Motor neuron (in vitro differentiated cells): ENCODE results near the gene APPBP2. TPM values are rescaled to one million over a fixed set of nuclear protein-coding genes. Genes with fewer than 3 reads are reported as not detected.
"Not testable (repeated sequence)": the region's sequence is repeated elsewhere in the genome, so short reads cannot be mapped to it uniquely, and the experiment has no call there.

Experiments
- ATAC-seq, 8 experiments: fragments of 200-7000 bp; cut with Tn5 transposase; replicated peaks in 6 of 8; 2 replicates each; pipeline ENCODE4 v1.8.0; 2021; ENCODE audit warnings: mild to moderate bottlenecking in 8 of 8, moderate library complexity in 8 of 8
- H3K27ac ChIP-seq, 2 donors: fragments of 250-450 bp; sonication (Bioruptor Pico); 2 replicates each; pipeline ENCODE4 v1.9.0; 2021; ENCODE audit warnings: antibody characterized with exemption in 2 of 2, mild to moderate bottlenecking in 2 of 2, moderate library complexity in 1 of 2
- H3K4me1 ChIP-seq, 2 donors: fragments of 250-450 bp; sonication (Bioruptor Pico); replicated peaks in 1 of 2; 2 replicates each; pipeline ENCODE4 v1.6.1; 2021; ENCODE audit warnings: antibody characterized with exemption in 2 of 2, mild to moderate bottlenecking in 2 of 2, moderate library complexity in 1 of 2
- H3K4me3 ChIP-seq, 5 donors: fragments of 250-450 bp; sonication (Bioruptor Pico); 2 replicates each; pipeline ENCODE4 v1.9.0; 2021; ENCODE audit warnings: antibody characterized with exemption in 5 of 5, mild to moderate bottlenecking in 5 of 5, moderate library complexity in 4 of 5
- WGBS, 10 experiments: fragments of 450-650 bp; shearing (Covaris generic); methylation state at CpG; one replicate each; pipeline ENCODE4 v1.0.0; 2022; 5-methylcytosine and 5-hydroxymethylcytosine counted together
- in situ Hi-C, 9 experiments: fragments of 400-800 bp; cut with MboI; loops; one replicate each; pipeline ENCODE4 v1.15.0; 2021; ENCODE audit warnings: low sequenced_read_pairs in 9 of 9, low pct_unique_long_range_greater_than_20kb in 2 of 9; ENCODE audit not compliant: unreplicated experiment in 9 of 9
- total RNA-seq, 8 experiments: library from RNA; unstranded; fragments of 300-600 nt; gene quantifications; 2 replicates each; pipeline versions ENCODE4 v1.2.3 to v1.2.4, GENCODE V29; 2022

APPBP2 gene
- total RNA-seq, 8 experiments from 2014 or later, result 21.7 to 68.1 (median 25.5) TPM

- 53 to 100% (median 71%) methylated on average over 1 to 19 of the region's 28 CpGs; no CpG with 5 or more reads in 1 of the 10 experiments for WGBS, 10 experiments
- Histone ChIP-seq H3K4me1 (no peaks in the 10 kb centered on the region), H3K27ac (no peak overlapping the region), H3K4me3 (no peak overlapping the region)
- ATAC-seq, result peak; percentile 66 to 86 (median 78)
- in situ Hi-C loops, result loop anchor here in 5 of 9 experiments (25.0 kb wide), 2 partner anchors 198 to 298 kb away; partner anchors contain the start of gene CA4 (in 5 of the 5)
Observed at GRCh38 chr17:60435244-60436167, 90.5 kb downstream of the APPBP2 start.

DNA sequence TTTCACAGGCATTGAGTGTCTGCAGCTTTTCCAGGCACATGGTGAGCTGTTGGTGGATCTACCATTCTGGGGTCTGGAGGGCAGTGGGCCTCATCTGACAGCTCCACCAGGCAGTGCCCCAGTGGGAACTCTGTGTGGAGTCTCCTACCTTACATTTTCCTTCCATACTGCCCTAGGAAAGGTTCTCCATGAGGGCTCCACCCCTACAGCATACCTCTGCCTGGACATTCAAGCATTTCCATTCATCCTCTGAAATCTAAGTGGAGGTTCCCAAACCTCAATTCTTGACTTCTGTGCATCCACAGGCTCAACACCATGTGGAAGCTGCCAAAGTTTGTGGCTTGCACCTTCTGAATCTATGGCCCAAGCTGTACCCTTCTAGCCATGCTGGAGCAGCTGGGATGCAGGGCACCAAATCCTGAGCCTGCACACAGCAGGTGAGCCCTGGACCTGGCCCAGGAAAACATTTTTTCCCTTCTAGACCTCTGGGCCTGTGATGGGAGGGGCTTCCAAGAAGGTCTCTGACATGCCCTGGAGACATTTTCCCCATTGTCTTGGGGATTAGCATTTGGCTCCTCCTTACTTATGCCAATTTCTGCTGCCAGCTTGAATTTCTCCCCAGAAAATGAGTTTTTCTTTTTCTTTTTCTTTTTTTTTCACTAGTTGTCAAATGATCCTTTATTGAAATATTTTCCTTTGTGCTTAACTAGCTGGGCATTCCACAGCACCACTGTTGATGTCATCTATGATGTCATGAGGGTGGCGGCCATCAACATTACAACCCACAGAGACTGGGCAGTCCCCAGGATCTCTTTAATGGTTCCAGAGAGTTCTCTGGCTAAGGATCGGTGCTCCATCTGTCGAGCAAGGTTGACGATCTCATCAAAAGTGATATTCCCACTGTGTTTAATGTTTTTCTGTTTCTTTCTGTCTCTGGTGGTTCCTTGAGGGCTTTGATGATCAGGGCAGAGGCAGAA, 92.7 kb downstream of the APPBP2 start:
- in situ Hi-C loops, result loop anchor here in 5 of 9 experiments (25.0 kb wide), 2 partner anchors 196 to 296 kb away; partner anchors contain the start of gene CA4 (in 5 of the 5)
- H3K27ac ChIP-seq, ATAC-seq, H3K4me3 ChIP-seq, H3K4me1 ChIP-seq: not testable (repeated sequence)
- whole genome bisulfite sequencing, 10 experiments, result 23 to 100% (median 87%) methylated on average over 1 to 4 of the region's 4 CpGs; no CpG with 5 or more reads in 2 of the 10 experiments

DNA sequence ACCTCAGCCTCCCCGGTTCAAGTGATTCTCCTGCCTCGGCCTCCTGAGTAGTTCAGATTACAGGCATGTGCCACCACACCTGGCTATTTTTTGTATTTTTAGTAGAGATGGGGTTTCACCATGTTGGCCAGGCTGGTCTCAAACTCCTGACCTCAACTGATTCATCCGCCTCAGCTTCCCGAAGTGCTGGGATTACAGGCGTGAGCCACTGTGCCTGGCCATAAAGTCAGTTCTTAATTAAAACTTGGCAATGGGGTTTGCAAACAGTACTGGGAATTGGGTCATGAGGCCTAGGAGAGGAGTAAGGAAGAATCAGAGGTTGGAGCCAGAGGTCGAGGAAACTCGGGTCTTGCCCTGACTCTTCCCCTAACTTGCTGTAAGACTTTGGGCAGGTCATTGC, 95.5 kb downstream of the APPBP2 start:
- H3K27ac ChIP-seq, ATAC-seq, H3K4me3 ChIP-seq, H3K4me1 ChIP-seq: not testable (repeated sequence)
- 20 to 100% (median 86%) methylated on average over 1 to 7 of the region's 7 CpGs; no CpG with 5 or more reads in 2 of the 10 experiments for WGBS, 10 experiments
- in situ Hi-C loops, result loop anchor here in 5 of 9 experiments (25.0 kb wide), 2 partner anchors 193 to 293 kb away; partner anchors contain the start of gene CA4 (in 5 of the 5)

GRCh38 chr17:60428491-60428890, 97.6 kb downstream of the APPBP2 start:
- in situ Hi-C loops, result loop anchor here in 5 of 9 experiments (25.0 kb wide), 2 partner anchors 191 to 291 kb away; partner anchors contain the start of gene CA4 (in 5 of the 5)

GRCh38 chr17:60426596-60426995, 99.4 kb downstream of the APPBP2 start:
- 100% methylated on average over 1 of the region's 10 CpGs; no CpG with 5 or more reads in 9 of the 10 experiments for WGBS, 10 experiments
- in situ Hi-C loops, result loop anchor here in 5 of 9 experiments (25.0 kb wide), 2 partner anchors 189 to 289 kb away; partner anchors contain the start of gene CA4 (in 5 of the 5)
- H3K4me3 ChIP-seq, result no peak overlapping the region
- no peak for ATAC-seq
- no peaks in the 10 kb centered on the region for H3K4me1 ChIP-seq
- H3K27ac ChIP-seq, result no peak overlapping the region

More at GRCh38 chr17:60428491-60428890, 97.6 kb downstream of the APPBP2 start:
- not testable (repeated sequence) for ATAC-seq, H3K27ac ChIP-seq, H3K4me3 ChIP-seq, H3K4me1 ChIP-seq
- 52 to 100% (median 76%) methylated on average over 1 to 6 of the region's 6 CpGs for WGBS, 10 experiments

GRCh38 chr17:60425626-60426025, 100.4 kb downstream of the APPBP2 start:
- in situ Hi-C loops, result loop anchor here in 5 of 9 experiments (25.0 kb wide), 2 partner anchors 188 to 288 kb away; partner anchors contain the start of gene CA4 (in 5 of the 5)
- WGBS, 10 experiments, result 87 to 100% methylated on average over 1 to 2 of the region's 6 CpGs; no CpG with 5 or more reads in 8 of the 10 experiments

DNA sequence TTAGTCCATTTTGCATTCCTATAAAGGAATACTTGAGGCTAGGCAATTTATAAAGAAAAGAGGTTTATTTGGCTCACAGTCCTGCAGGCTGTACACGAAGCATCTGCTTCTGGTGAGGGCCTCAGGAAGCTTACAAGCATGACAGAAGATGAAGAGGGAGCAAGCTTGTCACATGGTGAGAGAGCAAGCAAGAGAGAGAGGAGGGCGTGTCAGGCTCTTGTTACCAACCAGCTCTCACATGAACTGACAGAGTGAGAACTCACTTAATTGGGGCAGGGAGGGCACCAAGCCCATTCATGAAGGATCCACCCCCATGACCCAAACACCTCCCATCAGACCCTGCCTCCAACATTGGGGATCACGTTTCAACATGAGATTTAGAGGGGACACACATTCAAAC, 102.2 kb downstream of the APPBP2 start:
- in situ Hi-C loops, result loop anchor here in 1 of 9 experiments (25.0 kb wide), 1 partner anchor 337 kb away; the partner anchor contains the start of gene HEATR6
- no peak overlapping the region for H3K4me3 ChIP-seq
- H3K27ac ChIP-seq, result no peak overlapping the region
- no peaks in the 10 kb centered on the region for H3K4me1 ChIP-seq
- WGBS, 10 experiments, result 40 to 86% (median 72%) methylated on average over 1 to 3 of the region's 3 CpGs; no CpG with 5 or more reads in 1 of the 10 experiments
- no peak for ATAC-seq

More at GRCh38 chr17:60425626-60426025, 100.4 kb downstream of the APPBP2 start:
- no peak for ATAC-seq
- H3K4me1 ChIP-seq, result no peaks in the 10 kb centered on the region
- no peak overlapping the region for H3K27ac ChIP-seq
- no peak overlapping the region for H3K4me3 ChIP-seq

DNA sequence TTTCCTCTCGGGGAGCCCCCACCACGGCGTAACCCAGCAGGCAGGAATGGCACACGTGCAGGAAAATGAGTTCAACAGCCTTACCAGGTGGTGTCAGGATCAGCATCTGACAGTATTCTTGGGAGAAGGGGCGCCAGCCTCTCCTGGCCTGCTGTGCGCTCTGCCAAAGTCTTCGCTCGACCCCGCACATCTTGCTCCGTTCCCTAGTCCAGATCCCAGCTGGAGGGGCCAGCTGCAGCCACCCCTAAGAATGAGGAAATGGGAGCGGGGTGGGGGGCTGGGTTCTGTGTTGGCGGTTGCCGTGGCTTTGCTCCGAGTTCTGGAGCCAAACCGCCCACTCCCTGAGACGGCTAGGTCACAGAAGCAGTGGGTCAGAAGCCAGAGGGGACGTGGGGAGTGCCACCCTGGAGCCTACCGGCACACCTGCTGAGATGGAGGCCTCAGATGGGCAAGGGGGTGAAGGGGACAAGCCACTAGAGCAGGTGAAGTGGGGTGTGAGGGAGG, 103.8 kb downstream of the APPBP2 start, which contains the start of gene CHCT1:
TSS of gene CHCT1 (plus strand) at position 328 of the 504 bp plus-strand sequence. CDS start at position 432, 104 bp downstream.
- Histone ChIP-seq H3K4me1 (no peaks in the 10 kb centered on the region), H3K4me3 (peak within 1 kb of the TSS in 4 of 5 donors; percentile 24 to 42 (median 36)), H3K27ac (no peak within 1 kb of the TSS)
- no peak for ATAC-seq
- 80 to 100% (median 100%) methylated on average over 1 to 7 of the region's 18 CpGs; no CpG with 5 or more reads in 5 of the 10 experiments for WGBS, 10 experiments
- in situ Hi-C loops, result loop anchor here in 1 of 9 experiments (25.0 kb wide), 1 partner anchor 335 kb away; the partner anchor contains the start of gene HEATR6

DNA sequence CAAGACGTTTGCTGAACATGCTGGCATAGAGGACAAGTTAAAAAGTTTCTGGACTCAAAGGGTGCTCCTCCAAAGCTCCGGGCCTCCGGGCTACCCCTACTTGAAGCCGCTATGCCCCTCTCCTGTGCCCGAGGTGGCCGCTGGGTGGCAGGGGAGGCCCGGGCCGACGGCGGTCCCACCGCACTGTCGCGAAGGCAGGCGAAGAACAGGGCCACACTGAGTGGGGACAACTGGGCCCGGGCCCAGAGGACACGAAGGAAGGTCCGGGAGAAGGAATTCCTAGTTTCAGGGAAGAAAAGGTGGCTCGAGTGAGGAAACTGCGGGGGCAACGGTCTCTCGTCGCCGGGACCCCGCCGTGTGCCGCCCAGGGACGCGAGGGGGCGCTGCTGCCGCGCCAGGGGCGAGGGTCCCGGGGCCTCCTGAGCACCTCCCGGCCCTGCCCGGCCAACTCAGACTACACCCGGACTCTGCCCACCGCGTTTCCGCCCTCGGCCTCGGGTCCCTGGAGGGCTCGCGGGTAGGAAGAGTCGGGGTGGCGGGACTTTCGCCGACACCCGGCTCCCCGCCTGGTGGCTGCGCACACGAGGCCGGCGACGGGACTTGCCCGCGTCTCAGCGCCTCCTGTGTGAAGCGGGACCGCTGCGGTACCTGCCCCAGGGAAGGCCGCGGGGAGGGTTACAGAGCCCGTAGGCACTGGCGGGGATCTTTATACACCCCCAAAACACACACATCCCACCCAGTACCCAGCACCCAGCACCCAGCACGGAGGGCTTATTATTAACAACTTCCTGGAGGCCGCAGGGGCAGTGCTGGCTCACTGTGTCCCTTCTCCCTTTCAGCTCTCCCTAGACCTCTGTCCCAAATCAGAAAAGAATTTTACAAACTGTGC, 104.5 kb downstream of the APPBP2 start:
- 0 to 40% (median 13%) methylated on average over 1 to 15 of the region's 66 CpGs; no CpG with 5 or more reads in 3 of the 10 experiments for WGBS, 10 experiments
- Histone ChIP-seq H3K27ac (no peak overlapping the region), H3K4me1 (no peaks in the 10 kb centered on the region), H3K4me3 (peak overlapping the region in 4 of 5 donors; percentile 24 to 42 (median 36))
- peak; percentile 94 to 100 (median 98) for ATAC-seq
- in situ Hi-C loops, result loop anchor here in 1 of 9 experiments (25.0 kb wide), 1 partner anchor 334 kb away; the partner anchor contains the start of gene HEATR6

DNA sequence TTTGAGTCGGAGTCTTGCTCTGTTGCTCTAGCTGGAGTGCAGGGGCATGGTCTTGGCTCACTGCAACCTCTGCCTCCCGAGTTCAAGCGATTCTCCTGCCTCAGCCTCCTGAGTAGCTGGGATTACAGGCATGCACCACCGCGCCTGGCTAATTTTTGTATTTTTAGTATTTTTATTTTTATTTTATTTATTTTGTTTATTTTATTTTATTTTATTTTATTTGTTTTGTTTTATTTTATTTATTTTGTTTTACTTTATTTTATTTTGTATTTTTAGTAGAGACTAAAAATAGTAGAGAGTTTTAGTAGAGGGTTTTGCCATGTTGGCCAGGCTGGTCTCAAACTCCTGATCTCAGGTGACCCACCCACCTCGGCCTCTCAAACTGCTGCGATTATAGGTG, 106.2 kb downstream of the APPBP2 start:
- not testable (repeated sequence) for H3K4me3 ChIP-seq, H3K27ac ChIP-seq, H3K4me1 ChIP-seq, ATAC-seq
- in situ Hi-C loops, result loop anchor here in 1 of 9 experiments (25.0 kb wide), 1 partner anchor 333 kb away; the partner anchor contains the start of gene HEATR6
- WGBS, 10 experiments, result 89 to 100% (median 96%) methylated on average over 2 to 7 of the region's 7 CpGs

DNA sequence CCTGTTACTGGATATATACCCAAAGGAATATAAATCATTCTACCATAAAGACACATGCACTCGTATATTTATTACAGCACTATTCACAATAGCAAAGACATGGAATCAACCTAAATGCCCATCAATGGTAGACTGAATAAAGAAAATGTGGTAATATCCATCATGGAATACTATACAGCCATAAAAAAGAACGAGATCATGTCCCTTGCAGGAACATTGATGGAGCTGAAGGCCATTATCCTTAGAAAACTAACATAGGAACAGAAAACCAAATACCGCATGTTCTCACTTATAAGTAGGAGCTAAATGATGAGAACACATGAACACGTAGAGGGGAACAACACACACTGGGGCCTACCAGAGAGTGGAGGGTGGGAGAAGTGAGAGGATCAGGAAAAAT, 107.0 kb downstream of the APPBP2 start:
- H3K4me1 ChIP-seq, ATAC-seq, H3K4me3 ChIP-seq, H3K27ac ChIP-seq: not testable (repeated sequence)
- in situ Hi-C loops, result loop anchor here in 1 of 9 experiments (25.0 kb wide), 1 partner anchor 332 kb away; the partner anchor contains the start of gene HEATR6
- 69 to 100% (median 90%) methylated on average over 2 to 4 of the region's 4 CpGs; no CpG with 5 or more reads in 2 of the 10 experiments for WGBS, 10 experiments
